SU-DHL-6 (cell line): ENCODE results near the gene ANP32A.

Experiments
- H2AFZ ChIP-seq: fragments of 200-600 bp; sonication (generic); 2 replicates; pipeline ENCODE4 v1.6.1; 2014; ENCODE audit warnings: low read depth, mild to moderate bottlenecking, moderate library complexity, mixed read lengths, antibody characterized with exemption, low read length; ENCODE audit not compliant: severe bottlenecking
- H3F3A ChIP-seq: fragments of 200-600 bp; shearing (Covaris generic); 2 replicates; pipeline ENCODE4 v1.6.0; 2016; ENCODE audit warnings: antibody characterized with exemption, mild to moderate bottlenecking; ENCODE audit not compliant: insufficient read depth
- H3K27ac ChIP-seq: fragments of 200-600 bp; sonication (generic); 2 replicates; pipeline ENCODE4 v1.5.1; 2016; ENCODE audit warnings: low read depth, mild to moderate bottlenecking, low read length, moderate library complexity, mixed read lengths
- H3K27me3 ChIP-seq: fragments of 200-600 bp; sonication (generic), shearing (Covaris generic); 2 replicates; pipeline ENCODE4 v1.6.0; 2014; ENCODE audit warnings: mild to moderate bottlenecking, low read length
- H3K36me3 ChIP-seq: fragments of 200-600 bp; sonication (generic); 2 replicates; pipeline ENCODE4 v1.6.1; 2014; ENCODE audit warnings: mild to moderate bottlenecking, low read length, mixed read lengths
- H3K4me2 ChIP-seq: fragments of 300-600, 200-600 bp; shearing (Covaris generic), sonication (generic); 2 replicates; pipeline ENCODE4 v1.6.0; 2014; ENCODE audit warnings: low read length, low read depth, mild to moderate bottlenecking; ENCODE audit not compliant: poor library complexity, severe bottlenecking
- H3K4me3 ChIP-seq: fragments of 200-600 bp; sonication (generic); 2 replicates; pipeline ENCODE4 v1.5.1; 2014; ENCODE audit warnings: antibody characterized with exemption, low read length, mild to moderate bottlenecking, mixed read lengths; ENCODE audit not compliant: insufficient read depth, poor library complexity, severe bottlenecking
- H3K79me2 ChIP-seq: fragments of 200-600 bp; sonication (generic); 2 replicates; pipeline ENCODE4 v1.6.1; 2014; ENCODE audit warnings: mild to moderate bottlenecking, low read length, moderate library complexity; ENCODE audit not compliant: insufficient read depth
- H3K9ac ChIP-seq: fragments of 200-600 bp; sonication (generic); 2 replicates; pipeline ENCODE4 v1.7.0; 2014; ENCODE audit warnings: mild to moderate bottlenecking, low read length
- H3K9me2 ChIP-seq: fragments of 200-600 bp; sonication (generic); replicated peaks from 2 replicates; pipeline ENCODE4 v1.6.1; 2014; ENCODE audit warnings: low read length; ENCODE audit not compliant: insufficient read depth
- H3K9me3 ChIP-seq: fragments of 200-600 bp; sonication (generic); 2 replicates; pipeline ENCODE4 v1.6.1; 2014; ENCODE audit warnings: low read length, mixed read lengths; ENCODE audit not compliant: insufficient read depth
- H4K20me1 ChIP-seq: fragments of 200-600 bp; sonication (generic); 2 replicates; pipeline ENCODE4 v1.6.1; 2014; ENCODE audit warnings: low read depth, mild to moderate bottlenecking, antibody characterized with exemption, low read length, moderate library complexity, mixed read lengths
- CTCF ChIP-seq: fragments of 200-600 bp; sonication (generic); IDR thresholded peaks from one replicate; pipeline ENCODE4 v1.5.1; 2017; ENCODE audit warnings: antibody characterized with exemption, mild to moderate bottlenecking, low read length, moderate library complexity; ENCODE audit not compliant: insufficient read depth, poor library complexity, severe bottlenecking
- EZH2phosphoT487 ChIP-seq: fragments of 200-600 bp; sonication (generic), shearing (Covaris generic); conservative IDR thresholded peaks from 2 replicates; pipeline ENCODE4 v1.6.1; 2018; ENCODE audit warnings: mild to moderate bottlenecking, antibody characterized with exemption, low read length, moderate library complexity, mixed read lengths

The ANP32A gene

GRCh38 chr15:68774521-68775235 lies 46.0 kb downstream of the ANP32A start:
- Histone ChIP-seq H3K79me2 (no peaks in the 10 kb centered on the region), H3K4me2 (no peak overlapping the region), H3F3A (peaks cover 18% of the 10 kb centered on the region; the same call in 1 of the 2 replicates), H3K9ac (no peak overlapping the region), H3K4me3 (no peak overlapping the region), H2AFZ (no peak overlapping the region), H3K9me2 (no peaks in the 10 kb centered on the region), H3K27ac (no peak overlapping the region), H4K20me1 (no peaks in the 10 kb centered on the region), H3K36me3 (peaks cover 7% of the 10 kb centered on the region; the same call in 1 of the 2 replicates), H3K9me3 (no peaks in the 10 kb centered on the region), H3K27me3 (no peaks in the 10 kb centered on the region)
- TF ChIP-seq EZH2phosphoT487 (no peak), CTCF (no peak)

- H3K27me3 ChIP-seq = no peaks in the 10 kb centered on the region
- H3K4me3 ChIP-seq = no peak overlapping the region
- H3K27ac ChIP-seq = no peak overlapping the region
- TF ChIP-seq CTCF = no peak
- no peak for TF ChIP-seq EZH2phosphoT487
- no peaks in the 10 kb centered on the region for H3K9me3 ChIP-seq
- H3F3A ChIP-seq = peaks cover 12% of the 10 kb centered on the region; the same call in 1 of the 2 replicates
- no peaks in the 10 kb centered on the region for H3K79me2 ChIP-seq
- no peak overlapping the region for H3K4me2 ChIP-seq
- H3K9ac ChIP-seq = no peak overlapping the region
- peaks cover 6% of the 10 kb centered on the region; the same call in 1 of the 2 replicates for H3K36me3 ChIP-seq
- no peaks in the 10 kb centered on the region for H3K9me2 ChIP-seq
- no peak overlapping the region for H2AFZ ChIP-seq
- no peaks in the 10 kb centered on the region for H4K20me1 ChIP-seq
Measured at GRCh38 chr15:68774120-68774519, 46.6 kb downstream of the ANP32A start.

- H3F3A ChIP-seq = 0 out of 2 replicates have a peak, but pooled peaks cover 2% of the 10 kb centered on the region
- H3K36me3 ChIP-seq = no peaks in the 10 kb centered on the region
- H3K9me3 ChIP-seq = no peaks in the 10 kb centered on the region
- no peak for TF ChIP-seq EZH2phosphoT487
- no peak for TF ChIP-seq CTCF
- H3K9ac ChIP-seq = no peak overlapping the region
- H3K9me2 ChIP-seq = no peaks in the 10 kb centered on the region
- H3K79me2 ChIP-seq = no peaks in the 10 kb centered on the region
- no peak overlapping the region for H3K27ac ChIP-seq
- H2AFZ ChIP-seq = no peak overlapping the region
- no peaks in the 10 kb centered on the region for H3K27me3 ChIP-seq
- no peak overlapping the region for H3K4me3 ChIP-seq
- no peaks in the 10 kb centered on the region for H4K20me1 ChIP-seq
- no peak overlapping the region for H3K4me2 ChIP-seq
Measured at GRCh38 chr15:68773036-68773435, 47.7 kb downstream of the ANP32A start.
